Measurements from ENCODE around the gene CNGB1.

The CNGB1 gene

GRCh38 chr16:57937861-57938260 is 33.1 kb downstream of the CNGB1 start:
- TF ChIP-seq CTCF (IDR thresholded peaks at IDR 0.05; ENCODE audit: low read depth, low read length) = no peak

GRCh38 chr16:57935904-57936303 is 35.0 kb downstream of the CNGB1 start:
- Histone ChIP-seq H3K27ac (no peak overlapping the region), H3K9me3 (ENCODE audit: severe bottlenecking) (no peaks in the 10 kb centered on the region), H3K4me3 (ENCODE audit: low read depth, low read length) (no peak overlapping the region), H3K27me3 (ENCODE audit: insufficient read depth, low read depth, severe bottlenecking) (no peaks in the 10 kb centered on the region), H3K36me3 (no peaks in the 10 kb centered on the region)
- no peak for DNase-seq
- TF ChIP-seq CTCF (IDR thresholded peaks at IDR 0.05; ENCODE audit: low read depth, low read length) = no peak

More at GRCh38 chr16:57937861-57938260, 33.1 kb downstream of the CNGB1 start:
- no peak for DNase-seq
- no peaks in the 10 kb centered on the region for H3K9me3 ChIP-seq (ENCODE audit: severe bottlenecking)
- no peaks in the 10 kb centered on the region for H3K36me3 ChIP-seq
- no peaks in the 10 kb centered on the region for H3K27me3 ChIP-seq (ENCODE audit: insufficient read depth, low read depth, severe bottlenecking)
- H3K27ac ChIP-seq = no peak overlapping the region
- H3K4me3 ChIP-seq (ENCODE audit: low read depth, low read length) = no peak overlapping the region

GRCh38 chr16:57930533-57930932 is 40.4 kb downstream of the CNGB1 start:
- DNase-seq = no peak
- Histone ChIP-seq H3K27me3 (ENCODE audit: insufficient read depth, low read depth, severe bottlenecking) (no peaks in the 10 kb centered on the region), H3K9me3 (ENCODE audit: severe bottlenecking) (no peaks in the 10 kb centered on the region), H3K36me3 (no peaks in the 10 kb centered on the region), H3K27ac (no peak overlapping the region), H3K4me3 (ENCODE audit: low read depth, low read length) (no peak overlapping the region)
- TF ChIP-seq CTCF (IDR thresholded peaks at IDR 0.05; ENCODE audit: low read depth, low read length) = no peak

GRCh38 chr16:57929250-57929649 is 41.7 kb downstream of the CNGB1 start:
- H3K36me3 ChIP-seq = no peaks in the 10 kb centered on the region
- TF ChIP-seq CTCF (IDR thresholded peaks at IDR 0.05; ENCODE audit: low read depth, low read length) = no peak
- no peaks in the 10 kb centered on the region for H3K9me3 ChIP-seq (ENCODE audit: severe bottlenecking)
- DNase-seq = no peak
- no peaks in the 10 kb centered on the region for H3K27me3 ChIP-seq (ENCODE audit: insufficient read depth, low read depth, severe bottlenecking)
- no peak overlapping the region for H3K4me3 ChIP-seq (ENCODE audit: low read depth, low read length)
- no peak overlapping the region for H3K27ac ChIP-seq

GRCh38 chr16:57926041-57926440 is 44.9 kb downstream of the CNGB1 start:
- H3K27ac ChIP-seq = no peak overlapping the region
- no peaks in the 10 kb centered on the region for H3K9me3 ChIP-seq (ENCODE audit: severe bottlenecking)
- no peaks in the 10 kb centered on the region for H3K27me3 ChIP-seq (ENCODE audit: insufficient read depth, low read depth, severe bottlenecking)
- no peak overlapping the region for H3K4me3 ChIP-seq (ENCODE audit: low read depth, low read length)
- no peak for DNase-seq
- no peaks in the 10 kb centered on the region for H3K36me3 ChIP-seq
- no peak for TF ChIP-seq CTCF (IDR thresholded peaks at IDR 0.05; ENCODE audit: low read depth, low read length)

- no peaks in the 10 kb centered on the region for H3K27me3 ChIP-seq (ENCODE audit: insufficient read depth, low read depth, severe bottlenecking)
- no peaks in the 10 kb centered on the region for H3K36me3 ChIP-seq
- no peak for TF ChIP-seq CTCF (IDR thresholded peaks at IDR 0.05; ENCODE audit: low read depth, low read length)
- no peaks in the 10 kb centered on the region for H3K9me3 ChIP-seq (ENCODE audit: severe bottlenecking)
- no peak overlapping the region for H3K4me3 ChIP-seq (ENCODE audit: low read depth, low read length)
- no peak for DNase-seq
- H3K27ac ChIP-seq = no peak overlapping the region
These were observed 45.6 kb downstream of the CNGB1 start for GRCh38 chr16:57925310-57925709.
